Right lobe of liver (tissue), 4 donors: Measurements from ENCODE around the gene PRKN.

Source experiments
- POLR2A ChIP-seq: fragments of 450-650 bp; IDR thresholded peaks from one replicate; pipeline ENCODE4 v1.6.1; 2017; ENCODE audit warnings: antibody characterized with exemption, mild to moderate bottlenecking
- TF ChIP-seq, protein P1 (sequence below), 4 donors: fragments of 200-600 bp in 3 of 4; fragments of 450-650 bp in 1 of 4; IDR thresholded peaks; one replicate each; pipeline versions ENCODE4 v1.5.1 to v1.8.0; 2016 to 2022; ENCODE audit warnings: antibody characterized with exemption in 4 of 4, mild to moderate bottlenecking in 2 of 4
- donor health status: DM: no; HTN: no; CAD: no.
- donor health status: DM: no; HTN: no; CAD: no.
- donor health status: DM: no; HTN: yes; CAD: no.

DNA sequence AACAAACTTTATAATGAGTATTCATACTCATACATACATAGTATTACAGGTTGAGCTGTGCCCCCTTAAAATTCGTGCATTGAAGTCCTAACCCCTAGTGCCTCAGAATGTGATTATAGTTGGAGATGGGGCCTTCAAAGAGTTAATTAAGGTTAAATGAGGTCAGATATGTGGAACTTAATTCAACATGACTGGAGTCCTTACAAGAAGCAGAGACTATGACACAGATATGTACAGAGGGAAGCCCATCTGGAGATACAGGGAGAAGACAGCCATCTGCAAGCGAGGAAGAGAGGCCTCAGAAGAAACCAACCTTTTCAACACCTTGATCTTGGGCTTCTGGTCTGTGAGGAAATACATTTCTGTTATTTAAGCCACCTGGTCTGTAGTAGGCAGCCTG lies 917.6 kb downstream of the PRKN start:
- no peak for TF ChIP-seq POLR2A
- TF ChIP-seq, protein P1, sequence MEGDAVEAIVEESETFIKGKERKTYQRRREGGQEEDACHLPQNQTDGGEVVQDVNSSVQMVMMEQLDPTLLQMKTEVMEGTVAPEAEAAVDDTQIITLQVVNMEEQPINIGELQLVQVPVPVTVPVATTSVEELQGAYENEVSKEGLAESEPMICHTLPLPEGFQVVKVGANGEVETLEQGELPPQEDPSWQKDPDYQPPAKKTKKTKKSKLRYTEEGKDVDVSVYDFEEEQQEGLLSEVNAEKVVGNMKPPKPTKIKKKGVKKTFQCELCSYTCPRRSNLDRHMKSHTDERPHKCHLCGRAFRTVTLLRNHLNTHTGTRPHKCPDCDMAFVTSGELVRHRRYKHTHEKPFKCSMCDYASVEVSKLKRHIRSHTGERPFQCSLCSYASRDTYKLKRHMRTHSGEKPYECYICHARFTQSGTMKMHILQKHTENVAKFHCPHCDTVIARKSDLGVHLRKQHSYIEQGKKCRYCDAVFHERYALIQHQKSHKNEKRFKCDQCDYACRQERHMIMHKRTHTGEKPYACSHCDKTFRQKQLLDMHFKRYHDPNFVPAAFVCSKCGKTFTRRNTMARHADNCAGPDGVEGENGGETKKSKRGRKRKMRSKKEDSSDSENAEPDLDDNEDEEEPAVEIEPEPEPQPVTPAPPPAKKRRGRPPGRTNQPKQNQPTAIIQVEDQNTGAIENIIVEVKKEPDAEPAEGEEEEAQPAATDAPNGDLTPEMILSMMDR (IDR thresholded peaks at IDR 0.05) = no peak
